ENCODE measurements around the gene PRPF39. TPM values are rescaled to one million over a fixed set of nuclear protein-coding genes. Genes with fewer than 3 reads are reported as not detected.

Gene PRPF39
- total and polyA plus RNA-seq, 8 donors, result 13.2 to 36.8 (median 23.2) TPM

- Histone ChIP-seq H3K27me3 (no peaks in the 10 kb centered on the region), H3K4me1 (peaks cover 13 to 40% (median 26%) of the 10 kb centered on the region in 3 donors), H3K27ac (peak overlapping the region in 3 of 4 donors; percentile 73 to 89 (median 85)), H3K36me3 (no peaks in the 10 kb centered on the region), H3K4me3 (peak overlapping the region; percentile 46 to 76 (median 59)), H3K9me3 (no peaks in the 10 kb centered on the region)
- intact Hi-C loops (cut with DNase I), result no loop called here
- TF ChIP-seq CTCF (IDR thresholded peaks at IDR 0.05), result no peak
- 0% methylated on average over 4 of the region's 4 CpGs for WGBS, 2 donors
- ATAC-seq (peak in 3 of 4 donors; percentile 3 to 21 (median 6)), FAIRE-seq (no peak), DNase-seq (no peak)
These were observed 1.0 kb downstream of the PRPF39 start for GRCh38 chr14:45084946-45085346.

DNA sequence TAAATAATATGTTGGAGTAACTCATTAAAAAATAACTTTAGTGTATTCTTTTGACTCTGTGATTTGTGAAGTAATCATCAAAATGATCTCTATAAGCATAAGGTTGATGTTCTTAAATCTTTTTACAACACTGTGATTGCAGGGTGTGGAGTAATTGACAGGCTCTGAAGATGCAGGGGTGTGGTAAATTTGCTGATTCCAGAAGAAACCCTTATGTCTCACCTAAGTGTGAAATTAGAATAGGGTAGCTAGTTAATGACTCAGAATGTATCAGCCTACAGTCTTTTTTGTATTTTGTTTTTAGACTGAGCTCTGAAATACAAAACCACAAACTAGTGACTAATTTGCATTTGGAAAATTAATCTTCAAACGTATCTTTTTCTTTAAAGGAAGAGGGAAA is 5.9 kb downstream of the PRPF39 start:
- no peaks in the 10 kb centered on the region for H3K36me3 ChIP-seq
- no peak overlapping the region for H3K4me3 ChIP-seq
- intact Hi-C loops (cut with DNase I), result no loop called here
- no peak for TF ChIP-seq CTCF (IDR thresholded peaks at IDR 0.05)
- ATAC-seq, result no peak
- no peak overlapping the region for H3K27ac ChIP-seq
- 25 to 45% methylated on average over 1 of the region's 1 CpG for WGBS, 2 donors
- H3K4me1 ChIP-seq, result peaks cover 17 to 36% (median 36%) of the 10 kb centered on the region in 3 donors
- H3K9me3 ChIP-seq, result no peaks in the 10 kb centered on the region
- no peaks in the 10 kb centered on the region for H3K27me3 ChIP-seq
- no peak for DNase-seq
- no peak for FAIRE-seq

- Histone ChIP-seq H3K9me3 (no peaks in the 10 kb centered on the region), H3K27me3 (no peaks in the 10 kb centered on the region), H3K4me3 (no peak overlapping the region), H3K36me3 (peaks cover 0 to 4% (median 0%) of the 10 kb centered on the region in 3 donors), H3K27ac (no peak overlapping the region), H3K4me1 (peaks cover 10 to 24% (median 20%) of the 10 kb centered on the region in 3 donors)
- FAIRE-seq, result peak; percentile 47
- 72 to 76% methylated on average over 2 of the region's 2 CpGs for WGBS, 2 donors
- TF ChIP-seq CTCF (IDR thresholded peaks at IDR 0.05), result no peak
- no peak for DNase-seq
- intact Hi-C loops (cut with DNase I), result no loop called here
- ATAC-seq, result no peak
These were observed 7.8 kb downstream of the PRPF39 start for GRCh38 chr14:45091710-45092109.

DNA sequence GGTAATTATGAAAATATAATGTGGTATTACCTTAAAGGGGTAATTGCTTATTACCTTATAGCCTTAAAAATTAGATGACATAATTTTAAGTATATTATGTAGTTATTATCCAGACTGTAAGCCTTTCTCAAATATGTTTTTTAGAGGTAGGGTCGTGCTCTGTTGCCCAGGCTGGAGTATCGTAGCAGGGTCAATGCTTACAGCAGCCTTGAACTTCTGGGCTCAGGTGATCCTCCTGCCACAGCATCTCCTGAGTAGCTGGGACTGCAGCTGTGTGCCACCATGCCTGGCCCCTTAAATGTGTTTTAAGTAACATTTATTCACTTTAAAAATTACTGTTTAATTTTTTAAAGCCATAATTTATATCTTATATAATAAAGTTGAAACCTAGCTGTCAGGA is 10.4 kb downstream of the PRPF39 start:
- intact Hi-C loops (cut with DNase I), result no loop called here
- H3K27me3 ChIP-seq, result no peaks in the 10 kb centered on the region
- no peak for TF ChIP-seq CTCF (IDR thresholded peaks at IDR 0.05)

DNA sequence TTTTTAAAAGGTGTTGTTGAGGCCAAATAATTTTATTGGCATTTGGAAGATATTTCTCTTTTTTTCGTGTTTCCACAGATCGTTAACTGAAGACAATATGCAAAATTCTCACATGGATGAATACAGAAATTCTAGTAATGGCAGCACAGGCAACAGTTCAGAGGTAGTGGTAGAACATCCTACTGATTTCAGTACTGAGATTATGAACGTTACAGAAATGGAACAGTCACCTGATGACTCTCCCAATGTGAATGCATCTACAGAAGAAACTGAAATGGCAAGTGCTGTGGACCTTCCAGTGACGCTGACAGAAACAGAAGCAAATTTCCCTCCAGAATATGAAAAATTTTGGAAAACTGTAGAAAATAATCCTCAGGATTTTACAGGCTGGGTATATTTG is 11.2 kb downstream of the PRPF39 start:
- TF ChIP-seq CTCF (IDR thresholded peaks at IDR 0.05), result no peak
- H3K4me3 ChIP-seq, result no peak overlapping the region
- no peaks in the 10 kb centered on the region for H3K27me3 ChIP-seq
- no peak for DNase-seq
- no peak for ATAC-seq
- no peak overlapping the region for H3K27ac ChIP-seq
- peaks cover 3 to 18% (median 8%) of the 10 kb centered on the region in 3 donors for H3K4me1 ChIP-seq
- peaks cover 0 to 19% (median 5%) of the 10 kb centered on the region in 3 donors for H3K36me3 ChIP-seq
- WGBS, 2 donors, result 94 to 96% methylated on average over 4 of the region's 4 CpGs
- no peaks in the 10 kb centered on the region for H3K9me3 ChIP-seq
- FAIRE-seq, result no peak
- intact Hi-C loops (cut with DNase I), result no loop called here

More for the DNA sequence above, 10.4 kb downstream of the PRPF39 start:
- H3K9me3 ChIP-seq, result no peaks in the 10 kb centered on the region
- DNase-seq (no peak), FAIRE-seq (no peak), ATAC-seq (no peak)
- H3K36me3 ChIP-seq, result peaks cover 0 to 19% (median 0%) of the 10 kb centered on the region in 3 donors
- 92 to 93% methylated on average over 2 of the region's 2 CpGs for whole genome bisulfite sequencing, 2 donors
- peaks cover 3 to 18% (median 14%) of the 10 kb centered on the region in 3 donors for H3K4me1 ChIP-seq
- no peak overlapping the region for H3K27ac ChIP-seq
- H3K4me3 ChIP-seq, result no peak overlapping the region

Measured in pancreas (tissue), 10 donors.